SK-MEL-5 (cell line): ENCODE results near the gene GPR142. TPM values are rescaled to one million over a fixed set of nuclear protein-coding genes. Genes with fewer than 3 reads are reported as not detected.
A peak's percentile ranks its signal among the peaks of the same experiment; 100 is the strongest.

Experiments
- DNase-seq: peaks from one replicate; pipeline ENCODE4 v3.0.0-alpha.2; 2016; ENCODE audit warnings: low read depth, low spot score
- in situ Hi-C: cut with HindIII; loops from 2 replicates; pipeline ENCODE4 v1.10.0; 2016; ENCODE audit warnings: low sequenced_read_pairs, high pct_unique_total_duplicates, low pct_unique_long_range_greater_than_20kb
- total RNA-seq: library from RNA; depleted of rRNA; stranded (reverse); fragments of >200 nt; shearing (Covaris generic); gene quantifications from 2 replicates; pipeline ENCODE4 v1.2.3, GENCODE V29; 2014

The GPR142 gene
- total RNA-seq, 1 experiment from 2014 or later = not detected

DNA sequence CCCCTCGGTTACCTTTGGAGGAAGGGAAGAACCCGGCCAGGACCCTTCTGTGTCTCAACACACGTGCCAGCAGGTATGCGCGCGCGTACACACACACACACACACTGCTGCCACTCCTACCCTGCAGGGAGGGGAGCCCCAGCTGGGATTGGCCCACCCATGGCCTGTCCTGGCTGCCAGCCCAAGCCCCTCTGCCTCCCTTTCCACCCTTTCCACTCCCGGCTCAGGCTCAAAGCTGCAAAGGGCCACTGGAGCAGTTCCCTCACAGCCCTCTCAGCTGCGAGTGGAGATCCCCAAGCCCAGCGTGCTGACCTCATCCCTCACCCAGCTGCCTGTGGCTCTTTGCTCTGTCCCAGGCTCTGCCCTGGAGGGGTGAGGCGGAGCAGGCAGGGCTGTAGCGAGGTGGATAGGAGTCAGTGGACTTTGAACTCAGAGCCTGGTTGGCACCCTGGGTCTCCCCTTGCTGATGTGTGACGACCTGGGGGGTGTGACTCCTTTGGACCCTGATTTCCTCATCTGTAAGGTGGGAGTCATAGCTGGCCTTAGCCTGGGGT is 26.8 kb upstream of the GPR142 start:
- DNase-seq = no peak
- in situ Hi-C loops = no loop called here

- in situ Hi-C loops = no loop called here
- DNase-seq = no peak
Measured at GRCh38 chr17:74342224-74342623, 25.1 kb upstream of the GPR142 start.

- in situ Hi-C loops = no loop called here
- DNase-seq = no peak
Measured at GRCh38 chr17:74343121-74343520, 24.2 kb upstream of the GPR142 start.

GRCh38 chr17:74343526-74344284 is 23.6 kb upstream of the GPR142 start:
- in situ Hi-C loops = no loop called here
- DNase-seq = no peak

- no peak for DNase-seq
- in situ Hi-C loops = loop anchor here (5.0 kb wide), 1 partner anchor 42 kb away; no protein-coding TSS in a partner anchor
Measured at GRCh38 chr17:74344658-74345057, 22.6 kb upstream of the GPR142 start.

- DNase-seq = no peak
- in situ Hi-C loops = loop anchor here (5.0 kb wide), 1 partner anchor 43 kb away; no protein-coding TSS in a partner anchor
Measured at GRCh38 chr17:74345433-74346241, 21.7 kb upstream of the GPR142 start.

DNA sequence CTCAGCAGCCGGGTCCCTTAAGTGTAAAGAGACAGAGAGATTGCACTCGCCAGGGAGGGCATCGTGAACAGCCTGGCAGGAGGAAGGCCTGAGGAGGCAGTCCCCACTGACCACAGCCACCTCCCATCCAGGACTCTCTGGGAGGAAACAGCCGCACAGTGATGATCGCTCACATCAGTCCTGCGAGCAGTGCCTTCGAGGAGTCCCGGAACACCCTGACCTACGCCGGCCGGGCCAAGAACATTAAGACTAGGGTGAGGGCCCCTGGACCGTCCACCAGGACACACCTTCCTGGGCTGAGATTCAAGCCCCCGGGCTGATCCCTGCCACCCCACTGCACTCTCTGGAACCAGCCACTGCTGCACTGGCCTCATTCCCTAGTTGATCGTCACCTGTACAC is 19.7 kb upstream of the GPR142 start:
- DNase-seq = no peak
- in situ Hi-C loops = loop anchor here (5.0 kb wide), 1 partner anchor 45 kb away; no protein-coding TSS in a partner anchor

GRCh38 chr17:74349120-74349519 is 18.2 kb upstream of the GPR142 start:
- in situ Hi-C loops = loop anchor here (5.0 kb wide), 1 partner anchor 47 kb away; no protein-coding TSS in a partner anchor
- DNase-seq = no peak

GRCh38 chr17:74350486-74350885 is 16.8 kb upstream of the GPR142 start:
- in situ Hi-C loops = no loop called here
- no peak for DNase-seq

DNA sequence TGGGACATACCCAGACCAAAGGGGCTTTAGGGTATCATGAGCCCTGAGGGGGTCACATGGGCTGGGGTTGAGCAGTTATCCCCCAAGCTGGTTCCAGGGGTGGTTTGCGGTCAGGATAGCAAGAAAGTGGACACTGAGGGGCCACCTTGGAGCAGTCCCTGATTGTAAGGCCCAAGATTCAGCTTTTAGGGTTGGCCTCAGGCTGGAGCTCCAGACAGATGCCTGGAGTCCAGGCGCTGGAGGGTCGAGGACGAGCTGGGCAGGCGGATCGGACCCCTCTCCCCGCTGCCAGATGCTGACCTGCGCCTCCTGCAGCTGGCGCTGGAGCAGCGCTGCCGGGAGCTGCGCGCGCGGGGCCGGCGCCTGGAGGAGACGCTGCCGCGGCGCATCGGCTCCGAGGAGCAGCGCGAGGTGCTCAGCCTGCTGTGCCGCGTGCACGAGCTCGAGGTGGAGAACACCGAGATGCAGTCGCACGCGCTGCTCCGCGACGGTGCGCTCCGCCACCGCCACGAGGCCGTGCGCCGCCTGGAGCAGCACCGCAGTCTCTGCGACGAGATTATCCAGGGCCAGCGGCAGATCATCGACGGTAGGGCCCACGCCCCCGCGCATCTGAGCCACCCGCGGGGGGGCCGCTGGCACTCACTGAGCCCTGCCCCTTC is 15.6 kb upstream of the GPR142 start:
- DNase-seq = no peak
- in situ Hi-C loops = no loop called here

DNA sequence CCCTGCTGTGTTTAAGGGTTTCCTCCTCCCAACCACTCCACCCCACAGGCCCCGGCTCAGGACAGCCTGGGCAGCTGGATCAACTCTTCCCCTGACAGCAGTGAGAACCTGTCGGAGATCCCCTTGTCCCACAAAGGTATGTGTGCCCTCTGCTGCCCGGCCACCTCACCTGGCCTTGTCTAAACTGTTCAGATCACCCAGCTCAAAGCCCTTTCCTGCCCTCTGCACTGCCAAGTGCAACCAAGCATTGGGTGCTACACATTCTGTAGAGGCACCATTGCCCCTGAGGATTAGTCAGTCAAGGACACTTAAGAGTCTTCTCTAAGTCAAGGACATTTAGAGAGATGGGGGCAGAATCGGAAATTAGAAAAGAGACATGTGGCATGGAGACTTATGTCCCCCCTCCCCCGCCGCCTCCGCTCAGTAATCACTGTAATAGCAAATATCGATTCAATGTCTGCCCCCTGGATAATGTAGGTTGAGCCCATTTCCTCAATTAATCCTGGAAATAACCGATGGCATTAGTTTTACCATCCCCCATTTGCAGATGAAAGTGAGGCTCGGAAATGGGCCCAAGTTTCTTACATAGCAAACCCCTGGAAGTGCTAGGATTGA is 13.8 kb upstream of the GPR142 start:
- in situ Hi-C loops = no loop called here
- no peak for DNase-seq

DNA sequence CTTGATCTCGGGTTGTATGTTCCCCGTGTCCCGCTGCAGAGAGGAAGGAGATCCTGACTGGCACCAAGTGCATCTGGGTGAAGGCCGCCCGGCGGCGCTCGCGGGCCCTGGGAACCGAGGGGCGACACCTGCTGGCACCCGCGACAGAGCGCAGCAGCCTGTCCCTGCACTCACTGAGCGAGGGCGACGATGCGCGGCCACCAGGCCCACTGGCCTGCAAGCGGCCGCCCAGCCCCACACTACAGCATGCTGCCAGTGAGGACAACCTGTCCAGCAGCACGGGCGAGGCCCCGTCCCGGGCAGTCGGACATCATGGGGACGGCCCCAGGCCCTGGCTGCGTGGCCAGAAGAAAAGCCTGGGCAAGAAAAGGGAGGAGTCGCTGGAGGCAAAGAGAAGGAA is 13.2 kb upstream of the GPR142 start:
- peak; percentile 74 for DNase-seq
- in situ Hi-C loops = no loop called here

DNA sequence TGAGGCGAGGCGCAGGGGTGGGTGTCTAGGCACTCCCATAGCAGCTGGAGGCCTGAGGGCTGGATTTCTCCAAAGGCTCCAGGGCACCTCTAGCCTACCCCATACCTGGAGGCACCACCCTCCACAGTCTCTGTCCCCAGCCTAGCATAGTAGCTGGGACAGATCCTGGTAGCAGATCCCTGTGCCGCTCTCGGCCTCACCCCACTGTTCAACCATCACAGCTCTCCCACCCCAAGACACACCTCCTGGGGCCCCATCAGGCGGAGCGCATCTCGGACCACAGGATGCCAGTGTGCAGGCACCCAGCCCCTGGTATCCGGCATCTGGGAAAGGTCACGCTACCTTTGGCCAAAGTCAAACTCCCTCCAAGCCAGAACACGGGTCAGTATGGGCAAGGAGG is 12.7 kb upstream of the GPR142 start:
- in situ Hi-C loops = no loop called here

GRCh38 chr17:74355065-74355464 is 12.2 kb upstream of the GPR142 start:
- in situ Hi-C loops = no loop called here

More for the DNA sequence above, 12.7 kb upstream of the GPR142 start:
- no peak for DNase-seq

GRCh38 chr17:74356646-74357465 is 10.4 kb upstream of the GPR142 start:
- no peak for DNase-seq
- in situ Hi-C loops = no loop called here

More at GRCh38 chr17:74355065-74355464, 12.2 kb upstream of the GPR142 start:
- DNase-seq = no peak

DNA sequence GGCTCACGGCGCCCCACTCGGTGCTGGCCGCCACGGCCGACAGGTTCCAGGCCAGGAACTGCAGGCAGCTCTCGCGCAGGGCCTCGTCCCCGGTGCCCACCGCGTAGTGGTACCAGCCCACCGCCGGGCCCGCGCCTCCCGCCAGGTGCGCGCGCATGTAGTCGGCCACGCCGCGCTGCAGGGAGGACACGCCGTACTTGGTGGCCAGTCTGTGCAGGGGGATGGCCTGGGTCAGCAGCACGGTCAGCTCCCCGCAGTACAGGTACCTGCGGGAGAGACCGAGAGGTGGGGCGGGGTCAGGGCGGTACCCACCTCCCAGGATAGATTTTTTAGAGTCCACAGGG is 9.9 kb upstream of the GPR142 start:
- no peak for DNase-seq
- in situ Hi-C loops = no loop called here

DNA sequence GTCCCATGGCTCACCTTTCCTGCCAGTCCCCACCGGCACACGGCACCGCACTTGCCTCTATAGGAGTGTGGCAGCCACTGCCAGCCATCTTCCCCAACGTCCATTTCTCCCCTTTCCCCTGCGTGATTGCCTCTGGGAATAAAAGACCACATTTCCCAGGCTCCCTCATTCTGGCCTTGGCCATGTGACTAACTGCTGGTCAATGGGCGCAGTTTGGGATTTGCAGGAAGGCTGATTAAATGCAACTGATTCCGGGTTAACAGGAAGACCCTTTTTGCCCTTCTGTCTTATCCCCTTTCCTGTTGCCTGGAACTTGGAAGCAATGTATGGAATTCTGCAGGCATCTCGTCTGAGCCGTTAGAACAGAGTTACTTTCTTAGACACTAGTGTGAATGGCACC is 8.6 kb upstream of the GPR142 start:
- in situ Hi-C loops = no loop called here
- peak; percentile 45 for DNase-seq
